ENCODE data around the gene STAP2.

Gene STAP2, protein sequence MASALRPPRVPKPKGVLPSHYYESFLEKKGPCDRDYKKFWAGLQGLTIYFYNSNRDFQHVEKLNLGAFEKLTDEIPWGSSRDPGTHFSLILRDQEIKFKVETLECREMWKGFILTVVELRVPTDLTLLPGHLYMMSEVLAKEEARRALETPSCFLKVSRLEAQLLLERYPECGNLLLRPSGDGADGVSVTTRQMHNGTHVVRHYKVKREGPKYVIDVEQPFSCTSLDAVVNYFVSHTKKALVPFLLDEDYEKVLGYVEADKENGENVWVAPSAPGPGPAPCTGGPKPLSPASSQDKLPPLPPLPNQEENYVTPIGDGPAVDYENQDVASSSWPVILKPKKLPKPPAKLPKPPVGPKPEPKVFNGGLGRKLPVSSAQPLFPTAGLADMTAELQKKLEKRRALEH

DNA sequence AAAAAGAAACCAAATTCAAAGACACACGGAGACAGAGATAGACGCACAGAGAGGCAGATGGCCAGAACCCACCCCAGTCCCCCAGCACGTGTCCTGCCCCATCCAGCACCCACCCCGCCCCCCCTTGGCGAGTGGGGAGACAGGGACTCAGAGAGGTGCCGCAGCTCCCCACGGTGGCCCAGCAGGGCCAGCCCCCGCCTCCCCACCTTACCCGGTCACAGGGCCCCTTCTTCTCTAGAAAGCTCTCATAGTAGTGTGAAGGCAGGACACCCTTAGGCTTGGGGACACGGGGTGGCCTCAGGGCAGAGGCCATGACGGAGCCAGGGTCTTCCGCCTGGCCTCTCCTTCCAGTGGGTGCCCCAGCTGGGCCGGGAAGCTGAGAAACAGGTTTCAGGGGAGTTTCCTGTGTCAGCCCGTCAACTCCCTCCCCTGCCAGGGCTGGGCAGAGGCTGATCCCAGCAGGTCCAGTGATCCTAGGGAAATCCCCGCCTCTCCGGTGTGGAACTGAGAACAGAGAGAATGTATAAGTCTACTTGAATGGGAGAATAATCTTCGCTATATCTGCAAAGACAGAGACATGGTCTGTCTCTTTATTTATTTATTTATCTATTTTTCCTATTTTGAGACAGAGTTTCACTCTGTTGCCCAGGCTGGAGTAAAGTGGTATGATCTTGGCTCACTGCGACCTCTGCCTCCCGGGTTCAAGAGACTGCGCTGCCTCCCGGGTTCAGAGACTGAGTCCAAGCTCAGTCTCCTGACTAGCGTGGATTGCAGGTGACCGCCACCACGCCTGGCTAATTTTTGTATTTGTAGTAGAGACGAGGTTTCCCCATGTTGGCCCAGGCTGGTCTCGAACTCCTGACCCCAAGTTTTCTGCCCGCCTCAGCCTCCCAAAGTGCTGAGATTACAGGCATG is at the start of gene STAP2:
STAP2 (minus strand) TSS at position 387 of the 915 bp plus-strand sequence; CDS start at position 313, 74 bp downstream.
- DNase-seq = no peak

DNA sequence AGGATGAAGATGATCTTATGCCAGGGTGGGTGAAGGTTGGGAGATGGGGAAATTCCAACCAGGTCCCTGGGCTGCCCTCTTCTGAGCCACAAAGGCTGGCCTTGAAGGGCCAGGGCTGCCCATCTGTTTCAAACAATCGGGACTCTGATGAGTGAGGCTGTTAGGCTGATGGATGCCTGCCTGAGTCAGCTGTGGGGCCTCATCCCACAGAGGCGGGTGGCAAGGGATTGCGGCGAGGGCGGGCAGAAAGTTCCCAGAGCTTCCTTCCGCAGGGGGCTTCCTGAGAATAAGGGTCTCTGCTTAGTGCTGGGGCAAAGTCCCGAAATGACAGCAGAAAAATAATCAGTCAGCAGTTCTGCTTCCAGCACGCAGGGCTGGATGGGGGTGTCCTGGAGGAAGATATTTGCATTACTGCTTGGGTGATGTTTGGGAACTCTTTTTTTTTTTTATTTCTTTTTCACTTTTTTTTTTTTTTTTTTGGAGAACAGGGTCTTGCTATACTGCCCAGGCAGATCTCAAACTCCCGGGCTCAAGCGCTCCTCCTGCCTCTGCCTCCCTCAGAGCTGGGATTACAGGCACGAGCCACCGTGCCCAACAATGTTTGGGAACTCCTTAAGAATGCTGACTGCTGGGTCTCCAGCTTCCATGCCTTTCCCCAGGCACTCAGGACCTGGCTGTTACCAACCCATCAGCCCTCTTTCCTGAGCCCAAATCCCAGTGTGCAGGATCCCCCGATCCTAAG is 47.6 kb upstream of the STAP2 start:
- DNase-seq = no peak

DNA sequence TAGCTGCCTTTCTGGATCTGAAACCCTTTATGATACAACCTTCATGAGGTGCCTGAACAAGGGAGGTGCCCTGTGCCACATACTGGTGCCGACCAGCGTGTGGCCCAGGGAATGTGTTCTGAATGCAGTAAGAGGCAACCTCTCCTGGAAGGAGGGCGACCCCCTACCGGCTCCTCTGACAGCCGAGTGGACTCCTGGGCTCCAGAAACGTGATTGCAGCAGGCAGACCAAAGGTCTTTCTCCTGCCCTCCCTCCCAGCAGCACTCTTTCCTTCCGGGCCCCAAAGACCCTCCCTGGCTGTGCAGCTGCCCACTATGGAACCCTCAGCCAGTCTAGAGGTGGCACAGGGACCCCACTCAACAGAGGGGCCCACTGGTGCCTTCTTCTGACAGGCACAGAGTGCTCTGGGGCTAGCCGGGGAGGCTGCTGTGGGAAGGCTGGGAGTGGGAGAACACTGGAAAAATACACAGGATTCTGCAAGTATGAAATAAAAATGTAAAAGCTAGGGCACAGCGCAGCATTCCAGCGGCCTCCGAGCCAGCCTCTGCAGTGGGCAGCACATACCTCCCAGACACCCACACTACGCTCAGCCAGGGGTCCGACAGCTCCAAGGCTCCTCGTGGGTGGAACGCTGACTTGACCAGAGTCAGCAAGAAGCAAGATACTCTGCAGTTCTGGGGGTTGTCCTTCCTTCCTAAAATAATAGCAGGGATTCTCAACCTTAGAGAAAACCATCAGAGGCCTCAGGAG is 46.8 kb upstream of the STAP2 start:
- no peak for DNase-seq

DNA sequence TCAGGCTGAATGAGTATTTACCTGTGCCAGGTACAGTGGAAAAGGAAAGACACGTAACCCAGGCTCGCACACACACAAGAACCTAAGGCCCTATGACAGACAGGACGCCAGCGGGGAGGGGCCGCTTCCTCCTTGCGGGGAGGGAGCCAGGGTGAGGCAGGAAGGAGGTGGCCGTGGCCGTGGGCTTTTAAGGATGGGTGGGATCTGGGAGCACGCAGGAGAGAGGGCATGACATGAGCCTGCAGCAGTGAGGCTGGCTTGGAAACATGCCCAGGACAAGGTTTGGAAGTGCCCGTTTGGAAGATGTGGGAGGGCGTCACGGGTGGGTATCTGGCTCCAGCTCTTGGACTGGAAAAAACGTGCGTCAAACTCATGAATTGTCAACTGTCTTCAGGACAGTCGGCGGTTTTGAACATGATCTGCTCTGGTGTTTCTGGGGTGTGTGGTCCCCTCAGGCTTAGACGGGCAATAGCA is 41.7 kb upstream of the STAP2 start:
- no peak for DNase-seq

DNA sequence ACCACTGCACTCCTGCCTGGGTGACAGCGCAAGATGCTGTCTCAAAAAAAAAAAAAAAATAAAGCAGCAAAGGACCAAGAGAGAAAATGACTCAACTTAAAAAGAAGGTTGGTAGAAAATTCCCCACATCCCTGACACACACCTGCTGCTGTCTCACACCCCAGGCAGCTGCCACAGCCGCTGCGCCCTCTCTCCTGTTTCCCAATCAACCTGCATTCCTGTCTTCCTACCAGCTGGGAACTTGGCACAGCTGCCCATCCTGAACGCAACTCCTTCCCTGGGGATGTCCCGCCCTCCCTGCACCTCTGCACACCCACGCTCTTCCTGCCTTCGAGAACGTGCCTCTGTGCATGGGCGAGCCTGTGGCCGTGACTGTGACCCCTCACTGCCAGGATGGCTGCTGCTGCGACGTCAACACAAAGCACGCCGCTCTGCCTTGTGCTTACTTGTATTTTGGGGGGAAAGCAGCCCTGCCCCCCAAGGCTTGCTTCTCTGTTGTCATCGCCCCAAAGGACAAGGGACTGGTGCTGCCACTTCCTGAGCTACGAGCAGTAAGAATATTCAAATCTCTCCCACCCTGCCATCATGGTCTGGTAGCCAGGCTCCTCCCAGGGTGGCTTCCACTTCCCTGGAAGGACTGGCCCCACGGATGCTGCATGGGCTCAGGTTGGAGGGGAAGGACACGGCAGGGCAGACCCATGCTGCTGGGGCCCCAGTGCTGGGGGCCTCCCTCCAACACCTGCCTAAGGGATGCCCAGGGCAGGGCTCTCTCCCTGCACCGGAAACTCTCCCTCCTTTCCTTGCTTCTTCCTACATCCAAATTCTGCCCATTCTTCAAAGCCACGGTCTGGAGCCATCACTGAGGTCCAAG is 41.0 kb upstream of the STAP2 start:
- DNase-seq = no peak

DNA sequence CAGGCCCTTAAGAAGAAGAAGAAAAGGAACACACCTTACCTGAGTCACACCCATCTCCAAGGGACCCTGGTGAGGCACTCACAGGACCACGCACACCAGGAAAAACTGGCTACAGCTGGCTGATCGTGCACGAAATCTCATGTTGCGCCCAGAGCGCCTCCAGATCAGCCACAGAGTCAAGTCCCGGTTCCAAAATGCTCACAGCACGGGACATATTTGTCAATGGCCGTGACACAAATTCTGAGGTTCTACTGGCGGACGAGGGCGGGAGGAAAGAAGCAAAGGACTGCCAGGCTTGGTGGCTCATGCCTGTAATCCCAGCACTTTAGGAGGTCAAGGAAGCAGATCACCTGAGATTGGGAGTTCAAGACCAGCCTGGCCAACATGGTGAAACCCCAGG is 40.3 kb upstream of the STAP2 start:
- no peak for DNase-seq

DNA sequence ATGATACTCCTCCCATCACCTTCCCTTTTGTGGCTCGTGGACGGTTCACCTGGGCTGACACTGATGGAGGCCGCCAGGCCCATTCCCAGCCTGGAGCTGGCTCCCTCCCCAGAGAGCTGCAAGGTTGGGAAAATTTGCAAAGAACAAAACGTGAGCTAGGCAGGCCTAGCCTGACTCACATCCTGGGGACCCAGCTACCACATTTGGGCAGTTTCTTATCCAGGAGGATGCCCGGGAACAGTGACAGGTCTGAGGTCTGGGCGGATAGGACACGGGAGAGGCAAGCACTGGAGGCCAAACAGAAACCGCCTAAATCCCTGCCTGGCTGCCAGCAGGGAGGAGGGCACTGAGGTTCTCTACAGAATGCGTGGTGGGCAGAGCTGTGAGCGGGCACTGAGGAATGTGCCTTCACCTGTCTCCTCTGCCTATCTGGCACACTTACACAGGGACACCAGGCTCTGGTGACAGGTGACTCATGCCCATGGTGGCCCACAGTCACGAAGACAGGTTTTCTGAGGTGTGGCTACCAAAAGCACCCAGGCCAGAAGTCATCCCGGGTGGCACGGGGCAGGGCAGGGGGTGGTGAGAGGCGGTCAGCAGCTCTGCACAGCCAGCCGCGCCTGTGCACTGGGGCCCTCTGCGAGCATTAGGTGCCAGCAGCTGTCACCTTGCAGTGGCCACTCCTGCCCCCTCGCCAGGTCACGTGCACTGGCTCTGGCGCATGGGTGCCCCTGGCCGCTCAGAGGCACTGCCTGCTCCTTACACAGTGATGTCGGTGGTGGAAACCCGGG is 38.6 kb upstream of the STAP2 start:
- no peak for DNase-seq

DNA sequence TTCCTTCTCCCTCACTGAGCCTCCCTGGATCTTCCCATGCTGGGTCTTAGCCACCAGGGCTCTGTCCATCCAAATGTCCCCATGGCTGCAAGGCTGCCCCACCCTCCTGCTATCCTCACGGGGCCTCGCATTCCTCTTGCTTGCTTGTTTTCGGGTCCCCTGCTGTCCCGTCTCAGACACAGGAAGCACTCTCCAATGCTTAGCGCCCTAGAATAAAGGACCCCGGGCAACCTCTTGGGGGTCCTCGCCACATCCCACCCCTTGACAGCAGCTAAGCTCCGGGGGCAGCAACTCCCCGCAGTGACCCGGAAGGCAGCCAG is 38.0 kb upstream of the STAP2 start:
- no peak for DNase-seq

DNA sequence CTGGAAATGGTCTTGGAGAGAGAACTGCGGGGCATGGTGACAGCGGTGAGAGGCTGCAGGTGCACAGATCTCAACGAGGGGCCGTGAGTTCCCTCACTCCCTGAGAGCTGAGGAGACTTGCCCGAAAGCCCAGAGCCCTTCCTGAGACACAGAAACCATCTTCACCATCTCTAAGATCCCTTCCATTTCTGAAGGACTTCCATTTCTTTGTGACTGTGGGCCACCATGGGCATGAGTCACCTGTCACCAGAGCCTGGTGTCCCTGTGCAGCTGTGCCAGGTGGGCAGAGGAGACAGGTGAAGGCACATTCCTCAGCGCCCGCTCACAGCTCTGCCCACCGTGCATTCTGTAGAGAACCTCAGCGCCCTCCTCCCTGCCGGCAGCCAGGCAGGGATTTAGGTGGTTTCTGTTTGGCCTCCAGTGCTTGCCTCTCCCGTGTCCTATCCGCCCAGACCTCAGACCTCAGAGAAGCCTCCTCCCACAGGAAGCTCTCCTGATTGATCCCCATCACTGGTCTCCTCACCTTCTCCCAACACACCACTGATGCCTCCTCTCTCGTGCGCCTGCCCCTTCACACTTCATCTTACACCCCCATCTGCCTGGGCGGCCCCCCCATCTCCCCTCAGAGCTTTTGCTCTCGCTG is 37.5 kb upstream of the STAP2 start:
- DNase-seq = no peak

DNA sequence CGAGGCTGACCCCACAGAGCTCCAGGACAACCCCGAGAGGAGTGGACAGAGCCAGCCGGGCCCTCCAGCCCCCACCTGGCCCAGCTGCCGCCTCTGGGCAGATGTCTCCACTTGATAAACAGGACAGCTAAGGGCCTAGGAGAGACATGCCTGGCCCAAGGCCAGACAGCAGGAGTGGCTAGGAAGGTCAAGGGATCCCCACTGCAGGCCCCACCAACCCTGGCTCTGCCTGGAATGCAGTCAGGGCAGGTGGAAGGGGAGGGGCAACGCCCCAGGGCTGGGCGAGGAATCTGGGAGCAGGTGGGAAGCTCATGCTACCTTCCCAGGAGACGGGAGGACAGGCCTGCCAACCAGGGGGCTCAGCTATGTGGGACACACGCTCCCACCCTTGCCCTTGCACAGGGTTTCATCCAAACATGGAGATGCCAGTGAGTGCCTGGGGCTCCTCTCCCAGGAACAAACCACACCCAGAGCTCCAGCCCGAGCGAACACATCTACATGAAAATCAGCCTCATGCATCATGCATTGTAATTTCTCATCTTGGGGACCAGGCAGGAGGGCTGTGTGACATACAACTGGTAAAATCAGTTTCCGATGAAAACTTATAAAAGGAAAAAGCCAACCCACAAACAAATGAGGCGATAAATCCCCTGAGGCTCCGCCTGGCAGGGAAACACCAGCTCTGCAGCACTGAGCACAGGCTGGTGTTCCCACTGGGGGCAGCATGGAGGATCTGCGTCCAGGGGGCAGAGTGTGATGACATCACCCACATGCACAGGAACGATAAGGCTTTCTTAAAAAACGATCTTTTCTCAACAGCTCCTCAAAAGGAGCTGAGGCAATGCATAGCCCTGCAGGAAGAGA is 36.8 kb upstream of the STAP2 start:
- no peak for DNase-seq

DNA sequence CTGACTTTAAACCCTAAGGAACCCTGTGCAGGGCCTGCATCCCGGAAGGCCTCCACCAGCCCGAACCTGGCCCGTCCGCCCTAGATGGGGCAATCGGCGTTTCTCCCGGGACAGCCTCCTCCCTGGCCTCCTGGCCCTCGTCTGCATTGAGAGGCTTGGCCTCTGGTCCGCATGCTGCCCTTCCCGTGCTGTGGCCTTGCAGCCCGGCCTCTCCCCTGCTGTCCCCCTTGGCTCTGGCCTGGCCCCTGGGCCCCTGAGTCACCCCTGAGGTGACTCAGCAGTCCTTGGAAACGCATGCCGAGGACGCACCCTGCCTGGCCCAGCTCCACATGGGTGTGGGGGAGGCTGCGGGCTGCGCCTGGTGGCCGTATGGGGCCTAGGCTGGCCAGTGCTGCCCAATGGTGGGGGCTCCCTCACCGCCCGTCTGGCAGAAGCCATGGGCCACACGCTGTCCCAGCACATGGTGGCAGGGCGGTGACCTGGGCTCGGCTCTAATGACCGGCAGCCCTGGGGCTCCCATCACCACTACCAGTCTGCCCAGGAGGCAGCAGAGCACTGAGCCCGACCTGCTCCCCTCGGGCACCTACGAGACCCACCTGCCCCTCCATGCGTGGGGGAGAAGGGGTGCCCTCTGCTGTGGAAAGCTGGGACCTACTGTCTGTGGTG is 36.0 kb upstream of the STAP2 start:
- DNase-seq = no peak

DNA sequence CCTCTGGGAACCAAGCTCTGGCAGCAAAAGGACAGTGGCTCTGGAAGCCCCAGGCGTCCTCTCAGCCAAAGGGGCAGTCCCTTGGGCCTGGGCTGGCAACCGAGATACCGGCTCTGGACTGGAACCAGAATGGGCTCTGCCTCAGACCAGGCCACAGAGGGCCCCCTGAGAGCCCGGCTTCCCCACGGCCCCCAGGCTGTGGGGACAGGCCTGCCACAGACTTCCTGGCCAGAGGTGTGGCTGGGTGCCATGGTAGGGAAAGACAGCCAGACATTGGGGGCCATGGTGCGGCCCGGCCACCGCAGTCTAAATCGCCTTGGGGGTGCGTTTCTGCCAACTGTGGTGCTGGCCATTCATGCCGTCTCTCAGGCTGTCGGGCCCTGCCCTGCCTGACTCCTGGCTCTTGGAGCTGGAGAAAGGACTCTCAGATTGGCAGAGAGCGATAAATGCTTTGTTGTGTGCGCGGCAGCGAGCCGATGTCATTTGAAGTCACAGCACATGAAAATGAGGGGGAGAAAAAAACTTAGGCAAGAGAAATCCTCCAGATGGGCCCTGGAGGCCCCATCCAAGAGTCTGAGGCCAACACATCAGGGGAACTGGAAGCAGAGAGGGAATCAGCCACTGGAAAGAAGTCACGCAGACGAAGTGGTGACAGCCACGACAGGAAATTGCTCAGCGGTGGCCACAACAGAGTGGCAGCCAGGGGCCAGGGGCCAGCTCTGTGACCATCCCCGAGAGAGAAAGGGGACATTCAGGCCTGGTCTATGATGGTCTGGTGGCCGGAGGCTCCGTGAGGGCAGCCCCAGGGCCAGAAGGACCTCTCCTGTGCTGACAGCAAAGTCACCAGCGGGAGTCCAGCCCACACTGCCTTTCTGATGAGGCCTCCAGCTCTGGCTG is 35.2 kb upstream of the STAP2 start:
- DNase-seq = no peak

DNA sequence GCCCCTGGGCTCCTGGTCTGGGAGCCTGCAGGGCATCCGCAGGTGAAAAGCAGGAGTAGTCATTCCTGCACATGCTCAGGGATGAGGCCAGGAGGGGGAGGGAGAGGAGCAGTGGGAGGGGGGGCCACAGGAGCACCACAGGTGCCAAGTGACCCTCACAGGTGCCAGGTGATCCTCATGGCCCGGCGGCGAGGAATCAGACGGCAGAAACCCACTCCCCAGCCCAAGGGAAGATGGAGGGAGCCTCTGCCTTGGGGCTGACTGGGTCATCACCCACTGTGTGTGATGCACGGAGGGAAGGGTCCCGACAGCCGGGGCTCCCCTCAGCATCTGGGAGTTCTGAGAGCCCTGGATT is 34.4 kb upstream of the STAP2 start:
- no peak for DNase-seq

DNA sequence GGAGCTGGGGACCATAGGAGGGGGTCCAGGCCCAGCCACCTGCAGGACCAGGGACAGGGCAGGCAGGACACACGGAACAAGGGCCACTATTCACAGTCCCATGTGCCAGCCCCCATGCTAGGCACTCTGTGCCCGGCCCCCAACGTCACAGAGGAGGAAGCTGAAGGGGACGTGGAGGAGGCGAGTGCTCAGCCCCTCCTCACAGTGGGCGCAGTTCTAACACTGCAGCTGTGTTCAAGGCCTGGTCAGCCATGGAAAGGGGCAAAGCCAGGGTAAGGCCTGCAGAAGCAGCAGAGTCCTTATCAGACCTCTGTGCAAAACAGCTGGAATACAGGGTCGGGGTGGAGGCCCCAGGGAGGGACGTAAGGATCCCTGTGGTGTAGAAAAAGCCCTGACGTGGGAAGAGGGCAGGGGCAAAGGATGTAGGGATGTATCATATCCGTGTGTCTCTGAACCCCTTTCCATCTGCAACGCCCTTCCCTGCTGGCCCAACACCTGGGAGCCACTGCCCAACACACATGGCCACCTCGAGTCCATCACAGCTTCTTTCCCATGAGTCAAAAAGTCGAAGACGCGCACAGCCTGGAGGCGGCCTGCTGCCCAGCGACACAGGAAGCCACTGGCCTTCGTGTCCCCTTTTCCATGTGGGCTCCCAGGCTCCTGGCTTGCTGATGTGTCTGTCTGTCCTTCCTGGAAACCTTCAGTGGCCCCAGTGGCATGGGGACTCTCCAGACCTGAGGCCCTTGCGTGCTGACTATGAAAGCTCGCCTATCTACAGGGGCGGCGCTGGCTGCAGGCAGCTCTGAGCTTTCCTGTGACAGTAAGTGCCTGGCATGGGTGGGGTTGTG is 33.8 kb upstream of the STAP2 start:
- no peak for DNase-seq

DNA sequence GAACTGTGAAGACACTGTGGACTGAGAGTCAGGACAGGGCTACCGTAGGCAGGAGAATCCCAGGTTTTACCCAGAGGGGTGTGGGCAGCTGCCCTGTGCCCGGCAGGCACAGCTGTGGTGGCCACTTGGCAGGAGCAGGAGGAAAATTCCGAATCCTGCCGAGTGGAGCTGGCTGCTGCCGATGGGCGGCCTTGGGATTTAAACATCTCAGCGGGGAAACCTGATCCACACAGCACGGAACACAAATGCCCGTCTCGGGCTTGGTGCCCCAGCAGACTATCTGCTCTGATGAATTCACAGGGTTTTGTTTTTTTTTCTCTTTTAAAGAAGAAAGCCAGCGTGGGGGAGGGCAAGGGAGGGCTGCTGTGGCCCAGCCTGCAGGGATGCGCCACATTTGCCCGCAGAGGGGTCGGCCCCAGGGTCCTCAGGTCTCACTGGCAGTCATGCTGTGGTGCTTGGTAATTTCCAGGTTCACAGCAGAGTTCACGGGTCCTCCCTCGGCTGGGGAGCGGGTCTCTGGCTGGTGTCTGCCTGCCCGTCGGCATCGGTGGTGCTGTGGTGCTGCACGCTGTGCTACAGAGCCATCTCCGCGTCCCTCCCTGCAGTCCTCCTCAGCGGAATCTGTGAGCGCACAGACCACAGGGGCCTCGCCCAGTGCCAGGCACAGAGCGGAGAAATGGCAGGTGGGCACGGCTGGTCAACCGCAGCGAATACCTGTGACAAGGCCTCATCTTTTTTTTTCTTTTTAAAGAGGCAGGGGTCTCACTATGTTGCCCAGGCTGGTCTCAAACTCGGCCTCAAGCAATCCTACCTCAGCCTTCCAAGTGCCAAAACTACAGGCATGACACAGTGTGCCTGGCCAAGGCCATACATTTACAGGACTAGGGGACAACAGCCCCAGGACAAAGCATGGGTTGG is 32.9 kb upstream of the STAP2 start:
- DNase-seq = no peak

Data from GDM1 (cell line).